COLO829 (cell line): Measurements from ENCODE around the gene TMUB1.
A peak's percentile ranks its signal among the peaks of the same experiment; 100 is the strongest.

ENCODE experiments used
- DNase-seq: peaks from one replicate; pipeline ENCODE4 v3.0.0; 2012; ENCODE audit warnings: low spot score

Gene TMUB1

GRCh38 chr7:151068069-151068773 is 15.1 kb downstream of the TMUB1 start:
- DNase-seq = no peak

- no peak for DNase-seq
Measured at GRCh38 chr7:151066273-151066974, 16.9 kb downstream of the TMUB1 start.

- DNase-seq = no peak
Measured at GRCh38 chr7:151065516-151065915, 17.8 kb downstream of the TMUB1 start.

- DNase-seq = no peak
Measured at GRCh38 chr7:151064993-151065392, 18.3 kb downstream of the TMUB1 start.

DNA sequence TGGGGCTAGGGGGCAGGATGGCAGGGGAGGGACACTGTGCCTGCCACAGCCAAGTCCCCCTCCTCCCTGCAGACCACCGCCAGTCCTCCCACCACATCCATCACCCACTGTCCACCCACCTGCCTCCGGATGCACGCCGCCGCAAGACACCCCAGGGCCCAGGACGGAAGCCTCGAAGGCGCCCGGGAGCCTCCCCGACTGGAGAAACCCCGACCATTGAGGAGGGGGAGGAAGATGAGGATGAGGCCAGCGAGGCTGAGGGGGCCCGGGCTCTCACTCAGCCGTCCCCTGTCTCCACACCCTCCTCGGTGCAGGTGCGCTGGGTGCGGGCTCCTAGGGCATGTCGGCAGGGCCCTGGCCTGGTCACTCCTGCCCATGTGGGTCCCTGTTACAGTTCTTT is 18.8 kb downstream of the TMUB1 start:
- DNase-seq = no peak

DNA sequence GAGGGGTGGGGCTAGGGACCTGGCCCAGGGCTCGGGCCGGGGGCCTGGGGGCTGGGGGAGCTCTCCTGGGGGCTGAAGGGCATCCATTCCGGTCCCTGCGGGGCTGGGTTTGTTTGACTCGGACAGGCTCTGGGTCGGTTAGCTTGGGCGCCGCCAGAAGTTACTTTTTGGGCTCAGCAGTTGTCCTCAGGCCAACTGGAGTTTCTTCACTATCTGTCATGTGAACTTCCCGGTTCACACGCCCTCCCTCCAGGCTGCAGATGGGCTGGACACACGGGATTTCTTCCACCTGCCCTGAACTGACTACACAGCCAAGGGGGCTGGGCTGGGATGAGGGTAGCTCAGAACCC is 20.1 kb downstream of the TMUB1 start:
- no peak for DNase-seq

DNA sequence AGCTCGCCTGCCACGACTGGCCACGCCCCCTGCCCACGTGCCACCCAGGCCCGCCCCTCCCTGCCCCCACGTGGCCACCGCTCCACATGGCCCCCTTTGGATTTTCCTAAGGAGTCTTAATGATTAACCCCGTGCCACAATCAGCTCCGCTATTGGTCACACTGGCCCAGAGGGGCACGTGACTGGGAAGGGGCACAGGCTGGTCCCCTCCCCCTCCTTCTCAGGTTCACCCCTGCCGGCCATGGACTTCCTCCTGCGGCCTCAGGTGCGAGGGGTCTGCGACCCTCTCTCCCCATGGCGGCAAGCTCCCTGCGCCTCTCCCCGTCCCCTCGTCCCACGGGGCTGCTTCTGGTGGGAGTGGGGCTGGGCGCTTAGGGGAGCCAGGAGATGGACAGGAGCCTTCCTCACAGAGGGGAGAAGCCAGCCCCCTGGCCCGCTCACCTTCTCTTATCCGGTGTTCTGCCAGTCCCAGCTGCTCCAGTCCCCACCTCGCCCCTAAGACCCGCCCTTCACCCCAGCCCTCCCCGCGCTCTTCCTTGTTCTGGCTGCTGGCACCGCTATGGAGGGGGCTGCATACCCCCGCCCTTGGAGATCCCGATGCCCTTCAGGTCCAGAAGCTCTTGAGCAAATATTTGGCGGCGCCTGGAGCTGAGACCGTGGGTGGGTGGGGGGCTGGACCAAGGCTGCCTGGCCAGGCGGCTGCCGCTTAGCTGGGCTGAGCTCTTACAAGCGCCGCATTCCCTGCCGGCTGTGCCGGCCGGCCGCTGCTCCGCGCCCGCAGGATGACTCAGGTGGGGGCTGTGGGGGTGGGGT is 20.7 kb downstream of the TMUB1 start:
- DNase-seq = peak; percentile 69

DNA sequence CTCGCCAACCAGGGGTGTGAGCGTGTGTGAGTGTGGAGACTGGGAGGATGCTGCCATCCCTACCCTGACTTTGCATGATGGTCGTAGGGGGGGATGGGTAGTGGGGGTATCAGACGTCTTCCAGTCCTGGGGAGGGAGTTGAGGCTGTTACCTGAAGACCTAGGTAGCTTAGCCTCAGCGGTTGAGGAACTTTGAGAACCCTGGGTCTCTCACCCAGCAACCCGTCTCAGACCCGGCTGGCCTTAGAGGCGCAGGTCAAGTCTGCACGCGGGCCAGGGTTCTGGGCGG is 21.2 kb downstream of the TMUB1 start:
- DNase-seq = no peak

- DNase-seq = no peak
Measured at GRCh38 chr7:151061213-151062110, 21.8 kb downstream of the TMUB1 start.

- DNase-seq = no peak
Measured at GRCh38 chr7:151060416-151061212, 22.7 kb downstream of the TMUB1 start.

- DNase-seq = no peak
Measured at GRCh38 chr7:151060113-151060415, 23.2 kb downstream of the TMUB1 start.

- DNase-seq = no peak
Measured at GRCh38 chr7:151059367-151060112, 23.8 kb downstream of the TMUB1 start, which contains the start of gene SLC4A2. SLC4A2 (plus strand) TSS chr7:151059589; CDS start chr7:151061988, 2,399 bp downstream.

DNA sequence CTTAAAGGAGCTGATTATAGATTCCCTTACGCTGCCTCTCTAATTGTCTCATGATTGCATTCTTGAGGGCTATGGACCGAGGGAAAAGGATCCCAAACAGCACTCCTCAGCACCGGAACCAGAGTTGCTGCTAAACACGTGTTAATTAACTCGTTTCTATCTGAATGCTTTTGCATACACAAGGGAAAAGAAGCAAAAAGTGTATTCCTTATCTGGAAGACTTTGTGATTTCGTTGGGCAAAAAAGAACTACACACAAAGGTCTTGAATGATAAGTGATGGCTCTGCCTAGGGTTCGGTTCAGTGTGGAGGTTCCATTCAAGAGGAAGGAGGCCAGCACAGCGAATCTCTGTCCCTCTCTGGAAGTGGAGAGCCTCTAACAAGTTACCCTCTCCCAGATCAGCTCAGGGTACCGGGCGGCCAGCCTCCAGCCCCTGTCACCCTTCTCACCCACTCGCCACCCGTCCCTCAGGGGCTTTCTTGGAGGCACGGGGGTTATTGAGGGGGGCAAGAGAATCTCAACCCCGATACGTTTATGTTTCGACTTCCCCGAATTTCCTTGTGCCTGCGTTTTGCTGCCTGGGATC is 24.4 kb downstream of the TMUB1 start:
- DNase-seq = no peak

GRCh38 chr7:151057989-151058780 is 25.1 kb downstream of the TMUB1 start:
- DNase-seq = peak; percentile 97

GRCh38 chr7:151057506-151057988 is 25.7 kb downstream of the TMUB1 start, which contains the start of gene CDK5:
CDK5 (minus strand) TSS chr7:151057897; CDS start chr7:151057848, 49 bp downstream.
- no peak for DNase-seq

DNA sequence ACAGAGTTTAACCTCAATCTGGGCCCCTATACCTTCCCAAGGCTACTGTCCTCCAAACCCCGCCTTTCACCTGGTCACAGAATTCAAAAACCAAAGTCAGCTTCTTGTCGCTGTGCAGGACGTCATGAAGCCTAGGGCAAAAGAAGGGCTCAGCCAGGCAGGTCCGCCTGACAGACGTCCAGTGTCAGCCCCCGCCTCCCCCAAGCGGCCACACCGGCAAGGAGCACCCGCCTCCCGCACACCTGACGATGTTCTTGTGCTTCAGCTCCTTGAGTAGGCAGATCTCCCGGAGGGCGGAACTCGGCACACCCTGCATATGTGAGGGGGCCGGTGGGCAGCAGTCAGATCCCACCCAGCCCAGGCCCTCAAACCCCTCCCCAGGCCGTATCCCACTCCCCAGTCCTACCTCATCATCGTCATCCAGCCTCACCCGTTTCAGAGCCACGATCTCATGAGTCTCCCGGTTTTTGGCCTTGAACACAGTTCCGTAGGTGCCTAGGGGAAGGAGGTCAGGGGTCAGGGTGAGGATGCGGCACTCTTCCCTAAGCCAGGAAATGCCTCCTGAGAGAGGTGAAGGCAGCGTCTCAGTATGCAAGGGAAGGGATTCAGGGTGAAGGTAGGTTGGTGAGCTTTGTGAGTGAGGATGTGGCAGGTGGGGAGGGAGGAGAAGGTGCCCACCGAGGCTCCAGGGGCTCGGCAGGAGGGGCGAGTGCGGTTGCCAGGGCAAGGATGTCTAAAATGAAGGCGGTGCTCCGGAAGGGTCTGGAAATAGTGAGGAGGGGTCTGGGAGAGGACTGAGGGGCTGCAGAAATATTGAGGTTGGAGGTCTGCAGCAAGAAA is 26.4 kb downstream of the TMUB1 start:
- no peak for DNase-seq

DNA sequence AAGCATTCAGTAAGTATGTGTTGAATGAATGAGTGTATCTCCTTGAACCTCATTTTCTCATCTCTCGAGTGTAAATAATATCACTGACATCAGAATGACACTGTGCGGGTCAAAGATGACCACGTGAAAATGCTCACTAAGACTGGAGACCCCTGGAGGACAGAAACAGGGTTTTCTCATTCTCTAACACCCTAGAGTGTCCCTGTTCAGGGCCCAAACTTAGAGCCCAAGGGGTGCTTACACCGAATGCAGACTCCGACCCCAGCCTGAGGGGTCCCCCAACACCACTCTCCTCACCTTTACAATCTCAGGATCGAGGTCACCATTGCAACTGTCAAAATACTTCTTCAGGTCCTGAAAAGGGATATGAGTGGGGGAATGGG is 27.0 kb downstream of the TMUB1 start:
- no peak for DNase-seq

DNA sequence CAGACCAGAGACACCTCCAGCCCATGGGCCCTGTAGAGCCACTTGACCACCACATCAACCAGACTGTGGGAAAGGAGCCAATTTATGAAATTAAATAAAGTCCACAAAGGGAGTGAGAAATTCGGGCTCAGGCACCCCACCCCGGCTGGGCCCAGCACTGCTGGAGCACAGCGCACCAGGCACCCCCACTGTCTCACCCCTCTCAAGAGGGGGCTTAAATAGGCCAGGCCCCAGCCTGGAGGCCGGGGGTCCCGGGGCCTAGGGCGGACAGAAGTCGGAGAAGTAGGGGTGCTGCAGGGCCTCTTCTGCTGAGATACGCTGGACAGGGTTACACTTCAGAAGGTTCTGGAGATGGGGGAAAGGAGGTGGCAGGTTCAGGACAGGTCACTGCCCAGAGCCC is 29.5 kb downstream of the TMUB1 start:
- no peak for DNase-seq
